HepG2 (cell line): ENCODE results near the gene THOC5. TPM values are rescaled to one million over a fixed set of nuclear protein-coding genes. Genes with fewer than 3 reads are reported as not detected.
A peak's percentile ranks its signal among the peaks of the same experiment; 100 is the strongest.

Experiments used
- GTF3A ChIP-seq: sonication (generic); formaldehyde crosslinking; conservative IDR thresholded peaks from 2 replicates; pipeline ENCODE4 v1.4.0; 2020; ENCODE audit warnings: mild to moderate bottlenecking, missing genetic modification reagents
- KAT2B ChIP-seq: fragments of 150-350 bp; IDR thresholded peaks from 2 replicates; pipeline ENCODE4 v1.6.1; 2014; ENCODE audit warnings: low read depth, low read length, borderline replicate concordance
- KLF12 ChIP-seq: sonication (generic); formaldehyde crosslinking; IDR thresholded peaks from 2 replicates; pipeline ENCODE4 v1.4.0; 2020; ENCODE audit warnings: missing genetic modification reagents, borderline replicate concordance
- MAZ ChIP-seq, 2 experiments: sonication (generic) in 1 of 2; formaldehyde crosslinking in 1 of 2; IDR thresholded peaks; 2 replicates each; pipeline versions ENCODE4 v1.5.0 to v1.6.1; 2012 to 2020; ENCODE audit warnings: low read depth in 2 of 2, mild to moderate bottlenecking in 2 of 2, borderline replicate concordance in 1 of 2, improper control_type of control experiment in 1 of 2, low read length in 1 of 2, missing genetic modification reagents in 1 of 2, moderate library complexity in 1 of 2
- MYNN ChIP-seq: sonication (generic); formaldehyde crosslinking; IDR thresholded peaks from 2 replicates; pipeline ENCODE4 v1.4.0; 2020; ENCODE audit warnings: mild to moderate bottlenecking, low read depth, missing genetic modification reagents
- NKX3-1 ChIP-seq: sonication (generic); formaldehyde crosslinking; IDR thresholded peaks from 2 replicates; pipeline ENCODE4 v1.5.0; 2020; ENCODE audit warnings: missing genetic modification reagents
- PCBP2 ChIP-seq: fragments of 200-400 bp; formaldehyde crosslinking; optimal IDR thresholded peaks from 2 replicates; pipeline ENCODE3; 2018; ENCODE audit warnings: low read length, low read depth; ENCODE audit not compliant: poor library complexity, severe bottlenecking
- PHF20 ChIP-seq: sonication (generic); formaldehyde crosslinking; IDR thresholded peaks from 2 replicates; pipeline ENCODE4 v1.5.0; 2020; ENCODE audit warnings: mild to moderate bottlenecking, missing genetic modification reagents
- REL ChIP-seq: sonication (generic); formaldehyde crosslinking; conservative IDR thresholded peaks from 2 replicates; pipeline ENCODE4 v1.8.0; 2022; ENCODE audit warnings: mild to moderate bottlenecking, missing genetic modification reagents, moderate library complexity
- RXRB ChIP-seq: IDR thresholded peaks from 2 replicates; pipeline ENCODE4 v1.6.1; 2016; ENCODE audit warnings: borderline replicate concordance, missing genetic modification reagents, missing compliant biosample characterization
- SMARCC2 ChIP-seq: fragments of 450-650 bp; IDR thresholded peaks from 2 replicates; pipeline ENCODE4 v1.6.1; 2017; ENCODE audit warnings: antibody characterized with exemption, mild to moderate bottlenecking
- UBTF ChIP-seq: sonication (generic); formaldehyde crosslinking; IDR thresholded peaks from 2 replicates; pipeline ENCODE4 v1.4.0; 2020; ENCODE audit warnings: mild to moderate bottlenecking, missing genetic modification reagents
- ZBTB1 ChIP-seq: sonication (generic); formaldehyde crosslinking; IDR thresholded peaks from 2 replicates; pipeline ENCODE4 v1.4.0; 2020; ENCODE audit warnings: missing genetic modification reagents, borderline replicate concordance
- ZBTB4 ChIP-seq: sonication (generic); formaldehyde crosslinking; IDR thresholded peaks from 2 replicates; pipeline ENCODE4 v1.4.0; 2020; ENCODE audit warnings: missing genetic modification reagents, mild to moderate bottlenecking, borderline replicate concordance
- ZMYM2 ChIP-seq: sonication (generic); formaldehyde crosslinking; IDR thresholded peaks from 2 replicates; pipeline ENCODE4 v1.8.0; 2022; ENCODE audit warnings: mild to moderate bottlenecking, missing genetic modification reagents
- ZNF329 ChIP-seq: sonication (generic); formaldehyde crosslinking; IDR thresholded peaks from 2 replicates; pipeline ENCODE4 v1.9.0; 2021; ENCODE audit warnings: low read depth, mild to moderate bottlenecking, missing genetic modification reagents
- ZNF362 ChIP-seq: sonication (generic); formaldehyde crosslinking; IDR thresholded peaks from 2 replicates; pipeline ENCODE4 v1.4.0; 2020; ENCODE audit warnings: missing genetic modification reagents, mild to moderate bottlenecking, borderline replicate concordance
- ZNF644 ChIP-seq: IDR thresholded peaks from 2 replicates; pipeline ENCODE4 v1.6.1; 2016; ENCODE audit warnings: low read depth
- ZSCAN22 ChIP-seq: sonication (generic); formaldehyde crosslinking; IDR thresholded peaks from 2 replicates; pipeline ENCODE4 v1.4.0; 2020; ENCODE audit warnings: mild to moderate bottlenecking, missing genetic modification reagents
- polyA plus RNA-seq, 8 experiments: library from polyadenylated mRNA; depleted of rRNA in 3 of 8; stranded (reverse) in 7 of 8; unstranded in 1 of 8; fragments of >200 nt; fragmentation: Illumina TruSeq in 4 of 8; extraction: Trizol in 4 of 8; gene quantifications; 2 replicates each; pipeline versions ENCODE4 v1.2.1 to v1.2.3, GENCODE V29; 2011 to 2016; ENCODE audit warnings: low read depth in 4 of 8, missing spikeins in 1 of 8, mixed read lengths in 1 of 8; ENCODE audit not compliant: insufficient read depth in 1 of 8
- total RNA-seq, 5 experiments: library from RNA; depleted of rRNA; stranded (reverse); fragments of >200 nt; fragmentation: Illumina TruSeq; extraction: Trizol; gene quantifications; 2 replicates each; pipeline ENCODE4 v1.2.3, GENCODE V29; 2016; ENCODE audit warnings: low read depth in 1 of 5
- TF ChIP-seq, protein P1 (sequence below): IDR thresholded peaks from 2 replicates; pipeline ENCODE4 v1.6.1; 2012; ENCODE audit warnings: inconsistent platforms
- TF ChIP-seq, protein P2 (sequence below): sonication (generic); formaldehyde crosslinking; IDR thresholded peaks from 2 replicates; pipeline ENCODE4 v1.4.0; 2020; ENCODE audit warnings: missing genetic modification reagents

Gene THOC5
- total and polyA plus RNA-seq, 2 of the 13 experiments (the other 11 are each of a cell fraction or from before 2014, with no cell fraction given), result 45.8 to 46.7 TPM

- TF ChIP-seq MYNN (CRISPR knock-in tag) (no peak), KAT2B (no peak), ZBTB1 (CRISPR knock-in tag) (no peak), ZNF644 (CRISPR knock-in tag) (peak; percentile 87; the same call in 1 of the 2 replicates), ZNF362 (CRISPR knock-in tag) (no peak), MAZ (IDR thresholded peaks at IDR 0.05; ENCODE audit: borderline replicate concordance, low read depth, low read length) (no peak), MAZ (CRISPR knock-in tag; IDR thresholded peaks at IDR 0.05; ENCODE audit: low read depth) (peak; percentile 55; the same call in 1 of the 2 replicates), GTF3A (CRISPR knock-in tag) (no peak), ZSCAN22 (CRISPR knock-in tag) (peak; percentile 57; the same call in 1 of the 2 replicates), ZMYM2 (no peak), KLF12 (CRISPR knock-in tag) (no peak), ZNF329 (CRISPR knock-in tag) (peak; percentile 77; the same call in 1 of the 2 replicates), NKX3-1 (CRISPR knock-in tag) (no peak), UBTF (CRISPR knock-in tag) (peak; percentile 90), PHF20 (CRISPR knock-in tag) (peak; percentile 19; the same call in 1 of the 2 replicates), ZBTB4 (0 out of 2 replicates have a peak, but pooled peaks have one; percentile 33), SMARCC2 (no peak), PCBP2 (no peak), RXRB (peak; percentile 59; the same call in 1 of the 2 replicates), REL (CRISPR knock-in tag) (no peak)
- TF ChIP-seq, protein P1, sequence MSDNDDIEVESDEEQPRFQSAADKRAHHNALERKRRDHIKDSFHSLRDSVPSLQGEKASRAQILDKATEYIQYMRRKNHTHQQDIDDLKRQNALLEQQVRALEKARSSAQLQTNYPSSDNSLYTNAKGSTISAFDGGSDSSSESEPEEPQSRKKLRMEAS, result peak; percentile 100
- TF ChIP-seq, protein P2, sequence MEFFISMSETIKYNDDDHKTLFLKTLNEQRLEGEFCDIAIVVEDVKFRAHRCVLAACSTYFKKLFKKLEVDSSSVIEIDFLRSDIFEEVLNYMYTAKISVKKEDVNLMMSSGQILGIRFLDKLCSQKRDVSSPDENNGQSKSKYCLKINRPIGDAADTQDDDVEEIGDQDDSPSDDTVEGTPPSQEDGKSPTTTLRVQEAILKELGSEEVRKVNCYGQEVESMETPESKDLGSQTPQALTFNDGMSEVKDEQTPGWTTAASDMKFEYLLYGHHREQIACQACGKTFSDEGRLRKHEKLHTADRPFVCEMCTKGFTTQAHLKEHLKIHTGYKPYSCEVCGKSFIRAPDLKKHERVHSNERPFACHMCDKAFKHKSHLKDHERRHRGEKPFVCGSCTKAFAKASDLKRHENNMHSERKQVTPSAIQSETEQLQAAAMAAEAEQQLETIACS (CRISPR knock-in tag), result no peak
These were observed 26.7 kb upstream of the THOC5 start (continued) for GRCh38 chr22:29580200-29580810.
